DOHH2 (cell line): ENCODE results near the gene SCN1A.

Experiments used
- CTCF ChIP-seq: fragments of 200-600 bp; sonication (generic); IDR thresholded peaks from one replicate; pipeline ENCODE4 v1.5.1; 2014; ENCODE audit warnings: antibody characterized with exemption, mild to moderate bottlenecking, low read depth, low read length; ENCODE audit not compliant: poor library complexity, severe bottlenecking
- EZH2phosphoT487 ChIP-seq: fragments of 200-600 bp; sonication (generic); IDR thresholded peaks from 2 replicates; pipeline ENCODE4 v1.6.1; 2017; ENCODE audit warnings: borderline replicate concordance, mild to moderate bottlenecking, antibody characterized with exemption, low read length, moderate library complexity, mixed read lengths

- no peak for TF ChIP-seq CTCF
- TF ChIP-seq EZH2phosphoT487 = no peak
Measured at GRCh38 chr2:165967746-165968145, 160.1 kb downstream of the SCN1A start.
